ENCODE data around the gene NECTIN1. TPM values are rescaled to one million over a fixed set of nuclear protein-coding genes. Genes with fewer than 3 reads are reported as not detected.

The NECTIN1 gene
- total RNA-seq, result 29.9 TPM

DNA sequence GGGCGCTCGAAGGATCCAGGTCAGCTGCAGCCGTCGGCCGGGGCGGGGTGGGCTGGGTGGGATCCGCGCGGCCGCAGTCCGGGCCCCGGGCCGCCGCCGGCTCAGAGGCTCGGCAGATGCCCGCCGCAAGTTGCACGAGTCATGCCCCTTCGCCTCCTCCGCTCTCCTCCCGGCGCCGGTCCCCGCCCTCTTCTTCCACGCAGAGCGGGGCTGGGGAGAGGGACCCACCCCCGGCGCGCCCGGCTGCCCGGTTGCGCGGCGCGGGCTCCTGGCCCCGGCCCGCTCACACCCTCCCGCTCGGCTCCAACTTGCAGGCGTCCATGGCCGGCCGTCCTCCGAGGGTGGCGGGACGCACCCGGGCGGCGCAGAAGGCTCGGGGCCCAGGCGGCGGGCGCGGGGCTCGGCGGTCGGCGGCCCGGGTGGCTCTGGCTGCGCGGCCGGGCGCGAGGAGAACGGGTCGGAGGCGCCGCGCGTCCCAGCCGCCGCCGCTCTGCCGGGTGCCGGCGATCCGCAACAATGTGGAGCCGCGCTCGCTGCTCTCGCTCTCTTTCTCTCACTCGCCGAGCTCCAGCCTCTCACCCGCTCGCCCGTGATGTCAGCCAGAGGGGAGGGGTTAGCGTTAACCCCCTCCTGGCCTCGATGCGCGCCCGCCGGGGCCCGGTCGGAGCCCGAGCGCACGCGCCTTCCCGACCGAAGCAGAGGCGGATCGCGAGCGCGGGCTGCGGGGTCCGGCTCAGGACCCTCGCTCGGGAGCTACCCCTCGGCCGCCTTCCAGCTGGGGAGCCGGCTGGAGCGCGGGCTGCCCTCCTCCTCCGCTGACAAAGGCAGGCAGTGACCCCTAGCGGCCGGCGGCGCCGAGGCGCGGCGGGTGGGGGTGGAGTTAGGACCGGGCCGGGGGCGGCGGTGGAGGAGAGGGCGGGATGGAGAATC is at the start of gene NECTIN1:
TSS of gene NECTIN1 (minus strand) at position 550 of the 930 bp plus-strand sequence. CDS start 647 bp downstream, outside the sequence.
- DNase-seq, result peak; percentile 88

GRCh38 chr11:119778391-119779194 is 49.6 kb upstream of the NECTIN1 start:
- no peak for DNase-seq

- DNase-seq, result no peak
Measured at GRCh38 chr11:119777940-119778339, 48.9 kb upstream of the NECTIN1 start.

- DNase-seq, result no peak
Measured at GRCh38 chr11:119776651-119777050, 47.7 kb upstream of the NECTIN1 start.

DNA sequence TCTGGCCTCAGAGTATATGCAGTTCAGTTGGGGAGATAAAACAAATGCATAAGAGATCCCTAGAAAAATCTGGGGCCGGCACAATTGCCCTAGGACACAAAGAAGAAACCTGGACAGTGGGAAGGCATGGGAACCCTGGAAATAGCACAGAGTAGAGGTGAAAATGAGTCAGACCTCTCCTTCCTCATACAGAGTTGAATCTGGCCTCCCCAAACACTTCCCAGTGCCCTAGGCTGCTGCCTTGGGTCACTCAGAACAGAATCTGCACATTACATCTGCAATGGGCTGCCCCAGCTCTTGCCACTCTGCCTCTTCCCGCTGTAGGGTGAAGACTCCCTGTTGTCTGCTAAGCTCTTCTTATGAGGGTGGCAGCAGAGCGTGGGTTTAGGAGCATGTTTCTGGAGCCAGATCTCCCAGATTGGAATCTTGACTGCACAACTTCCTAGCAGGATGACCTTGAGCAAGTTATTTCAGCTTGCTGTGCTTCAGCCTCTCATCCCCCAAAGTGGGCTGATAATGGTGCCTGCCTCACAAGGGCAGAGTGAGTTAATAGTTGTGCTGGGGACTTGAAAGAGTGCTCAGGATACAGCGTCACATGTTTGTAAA is 47.1 kb upstream of the NECTIN1 start:
- DNase-seq, result no peak

- DNase-seq, result no peak
Measured at GRCh38 chr11:119774172-119774763, 45.3 kb upstream of the NECTIN1 start.

- no peak for DNase-seq
Measured at GRCh38 chr11:119772641-119773415, 43.8 kb upstream of the NECTIN1 start.

GRCh38 chr11:119772076-119772475 is 43.1 kb upstream of the NECTIN1 start:
- no peak for DNase-seq

- no peak for DNase-seq
Measured at GRCh38 chr11:119771172-119771770, 42.3 kb upstream of the NECTIN1 start.

DNA sequence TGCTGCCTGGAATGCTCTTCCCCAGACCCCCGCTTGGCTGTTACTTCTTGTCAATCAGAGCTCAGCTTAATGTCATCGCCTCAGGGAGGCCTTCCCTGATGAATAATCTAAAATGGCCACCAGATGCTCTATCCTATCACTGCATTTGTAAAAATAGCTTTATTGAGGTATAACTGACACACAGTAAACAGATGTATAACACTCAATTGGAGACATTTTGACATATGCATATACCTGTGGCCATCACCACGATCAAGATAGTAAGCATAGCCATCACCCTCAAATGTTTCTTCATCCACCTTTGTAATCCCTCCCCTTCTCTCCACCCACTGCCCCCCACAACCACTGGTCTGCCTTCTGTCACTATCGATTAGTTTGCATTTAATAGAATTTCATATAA is 36.6 kb upstream of the NECTIN1 start:
- no peak for DNase-seq

GRCh38 chr11:119764108-119764868 is 35.3 kb upstream of the NECTIN1 start:
- no peak for DNase-seq

- no peak for DNase-seq
Measured at GRCh38 chr11:119763071-119763728, 34.2 kb upstream of the NECTIN1 start.

GRCh38 chr11:119759747-119760412 is 30.9 kb upstream of the NECTIN1 start:
- DNase-seq, result no peak

- no peak for DNase-seq
Measured at GRCh38 chr11:119759324-119759723, 30.3 kb upstream of the NECTIN1 start.

DNA sequence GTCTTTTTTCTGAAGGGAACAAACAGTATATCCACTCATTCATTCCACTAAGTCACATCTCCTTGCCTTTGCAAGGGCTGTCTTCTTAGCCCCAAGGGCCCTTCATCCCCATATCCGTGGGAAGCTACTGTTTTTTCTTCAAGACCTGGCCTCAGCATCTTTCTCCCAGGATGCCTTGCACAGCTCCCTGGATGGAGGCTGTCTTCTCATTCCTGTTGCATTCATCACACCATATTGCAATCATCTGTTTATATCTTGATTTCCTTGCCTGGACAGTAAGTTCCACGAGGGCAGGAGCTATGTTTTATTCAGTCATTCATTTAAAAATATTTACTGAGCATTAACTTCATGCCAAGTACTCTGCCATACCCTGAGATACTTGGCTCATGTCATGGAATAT is 29.3 kb upstream of the NECTIN1 start:
- no peak for DNase-seq

DNA sequence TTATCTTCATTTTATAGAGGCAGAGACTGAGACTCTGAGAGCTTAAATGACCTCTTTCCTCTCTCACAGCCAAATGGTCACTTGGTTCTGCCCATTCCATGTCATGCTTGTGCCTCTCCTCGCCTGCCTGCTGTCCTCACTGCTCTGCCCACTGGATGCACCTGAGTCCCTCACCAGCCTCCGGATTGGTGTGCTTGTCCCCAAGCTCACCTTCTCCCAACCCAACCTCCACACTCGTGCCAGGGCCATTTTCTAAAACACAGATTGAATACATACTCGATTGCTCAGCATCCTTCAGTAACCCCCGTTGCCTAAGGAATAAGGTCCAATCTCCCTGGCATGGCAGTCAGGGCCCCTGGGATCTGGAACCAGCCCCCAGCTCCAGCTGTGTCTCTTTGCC is 28.4 kb upstream of the NECTIN1 start:
- no peak for DNase-seq

DNA sequence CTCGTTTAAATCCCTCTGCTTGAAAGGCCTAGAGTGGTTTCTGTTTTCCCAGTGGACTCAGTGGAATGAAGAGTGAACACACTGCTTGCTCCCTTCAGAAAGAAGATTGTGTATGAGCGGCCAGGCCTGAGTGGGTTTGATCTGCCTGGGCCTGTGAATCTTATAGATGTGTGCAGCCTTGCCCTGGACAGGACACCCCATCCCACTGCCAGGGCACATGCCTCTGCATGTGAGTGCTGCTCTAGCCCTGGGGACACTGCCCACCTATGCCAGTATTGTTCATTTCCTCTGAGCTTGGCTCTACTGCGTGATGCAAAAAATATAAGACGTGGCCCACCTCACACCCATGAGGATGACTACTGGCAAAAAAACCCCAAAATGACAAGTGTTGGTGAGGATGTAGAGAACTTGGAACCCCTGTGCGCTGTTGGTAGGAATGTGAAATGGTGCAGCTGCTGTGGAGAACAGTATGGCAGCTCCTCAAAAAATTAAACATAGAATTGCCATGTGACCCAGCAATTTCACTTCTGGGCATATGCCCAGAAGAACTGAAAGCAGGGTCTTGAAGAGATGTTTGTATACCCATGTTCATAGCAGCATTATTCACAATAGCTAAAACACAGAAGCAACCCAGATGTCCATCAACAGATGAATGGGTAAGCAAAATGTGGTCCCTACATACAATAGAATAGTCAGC is 27.3 kb upstream of the NECTIN1 start:
- no peak for DNase-seq

GRCh38 chr11:119755356-119756071 is 26.5 kb upstream of the NECTIN1 start:
- no peak for DNase-seq

All from skin of body (tissue), 2 donors.